ENCODE measurements around the gene HPCAL1.

GRCh38 chr2:10305715-10306114, 3.0 kb downstream of the HPCAL1 start:
- no peak for TF ChIP-seq POLR2A (IDR thresholded peaks at IDR 0.05; ENCODE audit: low read depth)
- TF ChIP-seq CTCF (IDR thresholded peaks at IDR 0.05), result no peak
